Gastrocnemius medialis (tissue), 4 donors: Measurements from ENCODE around the gene SLC25A21.
"Not testable (repeated sequence)": the region's sequence is repeated elsewhere in the genome, so short reads cannot be mapped to it uniquely, and the experiment has no call there.

Experiments used
- CTCF ChIP-seq, 5 experiments: fragments of 450-650 bp in 3 of 5; fragments of 200-600 bp in 2 of 5; sonication (generic) in 2 of 5; IDR thresholded peaks in 4 of 5; conservative IDR thresholded peaks in 1 of 5; 1 replicate in 4 of 5; 2 replicates in 1 of 5; pipeline ENCODE4 v1.5.1; 2016 to 2019; ENCODE audit warnings: antibody characterized with exemption in 5 of 5, mild to moderate bottlenecking in 3 of 5, moderate library complexity in 3 of 5
- POLR2A ChIP-seq, 2 donors: fragments of 450-650 bp; IDR thresholded peaks; one replicate each; pipeline ENCODE4 v1.6.1; 2017; ENCODE audit warnings: antibody characterized with exemption in 2 of 2, mild to moderate bottlenecking in 2 of 2, moderate library complexity in 2 of 2

- TF ChIP-seq CTCF (IDR thresholded peaks at IDR 0.05 in 4 of 5, conservative IDR thresholded peaks at IDR 0.05 in 1 of 5); POLR2A (IDR thresholded peaks at IDR 0.05): not testable (repeated sequence)
Measured at GRCh38 chr14:37189733-37190132, 17.3 kb upstream of the SLC25A21 start.
